Mammary epithelial cell (primary cell): ENCODE data around the gene RALB.

Source experiments
- CTCF ChIP-seq, 2 donors: IDR thresholded peaks in 1 of 2; conservative IDR thresholded peaks in 1 of 2; 2 replicates each; pipeline ENCODE4 v1.5.1; 2011 to 2012; ENCODE audit warnings: inconsistent platforms in 2 of 2, low read length in 2 of 2, mild to moderate bottlenecking in 2 of 2, control low read depth in 1 of 2, low read depth in 1 of 2; ENCODE audit not compliant: insufficient read depth in 1 of 2; ENCODE audit errors: extremely low read depth in 1 of 2
- EZH2 ChIP-seq: IDR thresholded peaks from 2 replicates; pipeline ENCODE4 v1.6.1; 2012; ENCODE audit warnings: low read length, inconsistent platforms, borderline replicate concordance

GRCh38 chr2:120300385-120300784 is 47.7 kb downstream of the RALB start:
- no peak for TF ChIP-seq CTCF (conservative IDR thresholded peaks at IDR 0.05 in 1 of 2, IDR thresholded peaks at IDR 0.05 in 1 of 2; ENCODE audit: extremely low read depth in 1 of 2, insufficient read depth in 1 of 2, low read depth in 1 of 2, low read length in 2 of 2)
- TF ChIP-seq EZH2: no peak
